GM21723 (cell line): ENCODE results near the gene ZRSR2.
A peak's percentile ranks its signal among the peaks of the same experiment; 100 is the strongest.
"Not testable (repeated sequence)": the region's sequence is repeated elsewhere in the genome, so short reads cannot be mapped to it uniquely, and the experiment has no call there.

ENCODE experiments used
- ATAC-seq: cut with Tn5 transposase; IDR thresholded peaks from one replicate; pipeline ENCODE4 v1.9.1; 2021; ENCODE audit warnings: mild to moderate bottlenecking, moderate library complexity; ENCODE audit not compliant: unreplicated experiment

ZRSR2 gene

DNA sequence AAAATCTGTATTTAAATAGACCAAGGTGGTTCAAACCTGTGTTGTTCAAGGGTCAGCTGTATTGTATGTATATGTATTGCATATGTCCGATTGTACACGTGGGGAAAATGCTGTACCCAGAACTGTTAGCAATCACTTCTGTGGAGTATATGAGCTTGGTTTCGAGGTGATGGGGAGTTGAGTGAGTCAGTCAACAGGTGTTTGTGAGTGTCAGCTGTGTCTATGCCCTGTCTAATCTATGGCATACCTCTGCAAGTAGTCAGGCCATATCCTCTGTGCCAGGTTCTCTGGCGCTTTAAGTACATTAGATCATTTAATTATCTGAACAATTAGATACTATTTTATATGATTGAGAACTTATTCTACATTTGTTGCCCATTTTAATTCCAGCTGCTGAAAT, 7.4 kb downstream of the ZRSR2 start:
- ATAC-seq, result no peak

DNA sequence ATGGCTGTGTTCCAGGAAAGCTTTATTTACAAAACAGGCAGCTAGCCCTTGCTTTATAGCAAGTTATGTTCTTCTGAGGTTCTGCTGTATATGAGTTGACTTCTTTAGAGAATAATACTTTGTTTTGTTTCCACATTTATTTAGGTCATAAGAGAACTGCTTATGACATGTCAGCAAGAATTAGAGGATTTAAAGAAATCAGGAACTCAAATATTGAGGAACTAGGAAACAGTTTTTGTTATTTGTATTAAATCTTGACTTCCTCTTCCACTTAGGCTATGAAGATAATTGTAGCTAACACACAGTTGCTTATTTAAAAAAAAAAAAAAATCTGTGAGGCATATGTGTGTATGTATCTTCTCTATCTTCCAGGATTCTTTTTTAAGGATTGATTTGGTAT, 14.3 kb downstream of the ZRSR2 start:
- no peak for ATAC-seq

GRCh38 chrX:15808254-15808653, 18.0 kb downstream of the ZRSR2 start:
- no peak for ATAC-seq

- no peak for ATAC-seq
Measured at GRCh38 chrX:15812192-15812938, 22.1 kb downstream of the ZRSR2 start.

- ATAC-seq, result no peak
Measured at GRCh38 chrX:15813416-15813815, 23.1 kb downstream of the ZRSR2 start.

DNA sequence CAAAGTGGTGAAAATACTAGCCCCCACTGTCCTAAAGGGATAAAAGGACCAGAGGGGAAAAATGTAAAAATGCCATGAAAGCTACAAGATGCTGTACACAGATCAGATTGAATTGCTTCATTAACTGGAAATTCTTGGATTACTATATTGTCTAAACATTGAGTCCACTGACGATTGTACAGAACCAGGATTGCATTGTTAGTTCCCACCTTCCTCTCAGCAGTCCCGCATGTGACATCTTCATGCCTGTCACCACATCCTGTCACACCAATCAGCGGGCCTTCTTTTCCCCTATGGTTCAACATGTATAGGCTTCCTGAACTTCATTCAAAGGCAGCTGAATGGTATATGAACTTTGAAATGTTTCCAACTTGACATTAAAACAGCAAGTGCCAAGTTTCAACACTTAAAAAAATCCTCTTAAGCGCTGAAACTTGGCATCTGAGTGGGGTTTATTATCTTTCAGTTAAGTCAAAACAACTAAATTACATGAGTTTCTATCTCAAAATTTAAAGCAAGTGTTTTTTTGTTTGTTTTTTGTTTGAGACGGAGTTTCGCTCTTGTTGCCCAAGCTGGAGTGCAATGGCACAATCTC, 24.6 kb downstream of the ZRSR2 start:
- ATAC-seq, result no peak

- ATAC-seq, result peak; percentile 88
Measured at GRCh38 chrX:15815779-15816437, 25.6 kb downstream of the ZRSR2 start.

- no peak for ATAC-seq
Measured at GRCh38 chrX:15816438-15816809, 26.1 kb downstream of the ZRSR2 start.

- ATAC-seq, result no peak
Measured at GRCh38 chrX:15816886-15817285, 26.6 kb downstream of the ZRSR2 start.

- ATAC-seq, result no peak
Measured at GRCh38 chrX:15820106-15821073, 30.1 kb downstream of the ZRSR2 start.

DNA sequence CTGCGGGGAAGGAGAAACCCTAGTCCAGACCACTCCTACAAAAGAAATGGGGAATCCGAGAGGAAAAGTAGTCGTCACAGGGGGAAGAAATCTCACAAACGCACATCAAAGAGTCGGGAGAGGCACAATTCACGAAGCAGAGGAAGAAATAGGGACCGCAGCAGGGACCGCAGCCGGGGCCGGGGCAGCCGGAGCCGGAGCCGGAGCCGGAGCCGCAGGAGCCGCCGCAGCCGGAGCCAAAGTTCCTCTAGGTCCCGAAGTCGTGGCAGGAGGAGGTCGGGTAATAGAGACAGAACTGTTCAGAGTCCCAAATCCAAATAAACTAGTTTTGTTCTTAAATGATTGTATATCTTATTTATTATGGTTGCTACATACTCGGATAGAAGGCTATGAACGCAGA, 32.6 kb downstream of the ZRSR2 start:
- no peak for ATAC-seq

- ATAC-seq, result no peak
Measured at GRCh38 chrX:15825936-15826335, 35.7 kb downstream of the ZRSR2 start.

- no peak for ATAC-seq
Measured at GRCh38 chrX:15829217-15829616, 38.9 kb downstream of the ZRSR2 start.

GRCh38 chrX:15831347-15831746, 41.1 kb downstream of the ZRSR2 start:
- ATAC-seq, result not testable (repeated sequence)

GRCh38 chrX:15834053-15834452, 43.8 kb downstream of the ZRSR2 start:
- ATAC-seq, result no peak

DNA sequence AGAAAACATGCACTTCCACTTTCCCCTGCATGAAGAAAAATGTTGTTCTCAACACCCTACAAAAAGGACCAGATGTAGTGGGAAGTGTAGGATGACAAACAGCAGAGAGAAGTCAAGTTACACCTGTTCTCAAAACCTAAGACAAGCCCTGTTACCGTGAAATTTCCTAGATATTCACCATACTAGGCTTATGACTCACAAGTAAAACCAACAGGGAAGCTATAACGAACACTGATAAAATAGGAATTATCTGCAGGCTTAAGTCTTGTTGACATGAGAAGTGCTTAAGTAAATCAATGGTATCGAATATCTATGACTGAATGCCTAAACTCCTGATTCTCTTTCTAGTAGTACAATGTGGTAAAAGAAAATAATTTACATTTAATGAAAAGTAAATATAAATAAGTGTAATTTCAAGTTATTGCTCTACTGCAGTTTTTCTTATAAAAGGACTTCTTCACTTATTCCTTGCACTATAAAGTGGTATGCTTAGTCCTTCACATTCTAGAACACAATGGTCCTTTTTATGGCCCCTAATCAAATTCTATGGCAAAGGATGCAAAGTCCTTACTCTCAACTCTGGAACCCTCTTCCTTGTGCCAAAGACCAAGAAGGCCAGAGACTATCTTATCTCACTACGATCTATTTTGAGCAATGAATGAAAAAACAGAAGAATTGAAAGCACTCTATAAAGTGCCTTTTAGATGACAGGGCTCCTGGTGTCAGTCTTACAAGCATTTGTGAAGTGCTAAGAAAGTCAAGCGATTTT, 44.7 kb downstream of the ZRSR2 start:
- ATAC-seq, result no peak

GRCh38 chrX:15838017-15838416, 47.7 kb downstream of the ZRSR2 start:
- ATAC-seq, result peak; percentile 51

DNA sequence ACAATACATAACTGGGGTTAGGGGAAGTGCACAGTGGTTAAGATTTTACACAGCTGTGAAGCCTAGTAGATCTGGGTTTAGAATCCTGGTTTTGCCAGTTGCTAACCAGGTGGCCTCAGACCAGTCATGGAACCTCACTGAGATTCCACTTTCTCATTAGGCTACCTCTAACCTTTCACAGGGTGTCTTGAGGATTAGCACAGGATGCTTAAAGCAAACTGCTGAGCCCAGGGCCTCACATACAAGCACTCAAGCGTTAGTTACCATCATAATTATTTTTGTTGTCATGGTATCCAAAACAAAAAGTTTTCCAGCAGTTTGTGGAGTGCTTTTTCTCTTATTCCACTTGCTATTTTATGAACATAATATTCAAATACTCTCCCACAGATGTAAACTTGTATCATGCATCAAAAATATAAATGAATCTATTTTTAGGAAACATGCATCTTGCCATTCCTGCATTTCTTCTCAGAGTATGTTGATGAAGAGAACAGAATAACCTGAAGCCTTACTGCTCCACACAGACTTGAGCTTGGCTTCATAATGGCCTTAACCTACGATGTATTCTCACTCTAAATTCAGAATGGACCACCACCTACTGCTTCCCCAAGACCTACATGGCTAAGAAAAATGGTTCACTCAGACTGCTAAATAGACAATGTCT, 51.7 kb downstream of the ZRSR2 start:
- no peak for ATAC-seq

- no peak for ATAC-seq
Measured at GRCh38 chrX:15843960-15844359, 53.7 kb downstream of the ZRSR2 start.

DNA sequence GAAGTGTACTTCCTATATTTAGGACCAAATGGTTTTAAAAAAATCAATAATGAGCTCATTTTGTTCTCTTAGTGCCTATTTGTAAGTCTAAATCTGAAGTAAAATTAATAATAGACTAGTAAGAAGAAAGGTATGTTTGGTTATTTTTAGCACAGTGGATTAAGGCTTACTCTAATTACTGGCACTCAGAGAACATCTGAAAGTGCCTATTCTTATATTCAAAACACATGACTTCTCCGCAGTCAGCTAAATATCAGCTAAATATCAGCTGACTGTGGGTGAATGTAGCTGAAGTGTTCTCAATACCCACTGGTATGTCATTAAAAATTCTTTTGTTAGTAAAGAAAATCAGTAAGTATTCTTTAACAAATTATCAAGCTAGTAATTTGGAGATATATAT, 58.3 kb downstream of the ZRSR2 start:
- no peak for ATAC-seq
